HepG2 (cell line): ENCODE measurements around the gene CNPPD1. TPM values are rescaled to one million over a fixed set of nuclear protein-coding genes. Genes with fewer than 3 reads are reported as not detected.

Experiments used
- AGO1 ChIP-seq: fragments of 200-400 bp; formaldehyde crosslinking; IDR thresholded peaks from 2 replicates; pipeline ENCODE4 v1.6.1; 2017; ENCODE audit warnings: mild to moderate bottlenecking, low read depth, low read length, moderate library complexity; ENCODE audit not compliant: poor library complexity, severe bottlenecking
- BRCA1 ChIP-seq: sonication (generic); formaldehyde crosslinking; IDR thresholded peaks from 2 replicates; pipeline ENCODE4 v1.4.0; 2020; ENCODE audit warnings: missing genetic modification reagents
- CEBPG ChIP-seq: IDR thresholded peaks from 2 replicates; pipeline ENCODE4 v1.6.1; 2016
- CTCF ChIP-seq: sonication (generic); formaldehyde crosslinking; IDR thresholded peaks from 2 replicates; pipeline ENCODE4 v1.5.0; 2020; ENCODE audit warnings: mild to moderate bottlenecking, missing genetic modification reagents, moderate library complexity
- DMAP1 ChIP-seq: IDR thresholded peaks from 2 replicates; pipeline ENCODE4 v1.6.1; 2016
- GATAD2A ChIP-seq: IDR thresholded peaks from 2 replicates; pipeline ENCODE4 v1.6.1; 2016
- GPBP1L1 ChIP-seq: sonication (generic); formaldehyde crosslinking; IDR thresholded peaks from 2 replicates; pipeline ENCODE4 v1.5.0; 2020; ENCODE audit warnings: mild to moderate bottlenecking, missing genetic modification reagents
- HNF4A ChIP-seq: sonication (generic); formaldehyde crosslinking; IDR thresholded peaks from 2 replicates; pipeline ENCODE4 v1.4.0; 2020; ENCODE audit warnings: missing genetic modification reagents
- HOXA9 ChIP-seq: sonication (generic); formaldehyde crosslinking; IDR thresholded peaks from 2 replicates; pipeline ENCODE4 v1.8.1; 2022; ENCODE audit warnings: missing genetic modification reagents, mild to moderate bottlenecking, moderate library complexity, borderline replicate concordance
- LBX2 ChIP-seq: sonication (generic); formaldehyde crosslinking; IDR thresholded peaks from 2 replicates; pipeline ENCODE4 v1.5.0; 2020; ENCODE audit warnings: missing genetic modification reagents, mild to moderate bottlenecking, borderline replicate concordance
- MAZ ChIP-seq, 2 experiments: sonication (generic) in 1 of 2; formaldehyde crosslinking in 1 of 2; IDR thresholded peaks; 2 replicates each; pipeline versions ENCODE4 v1.5.0 to v1.6.1; 2012 to 2020; ENCODE audit warnings: low read depth in 2 of 2, mild to moderate bottlenecking in 2 of 2, borderline replicate concordance in 1 of 2, improper control_type of control experiment in 1 of 2, low read length in 1 of 2, missing genetic modification reagents in 1 of 2, moderate library complexity in 1 of 2
- MED1 ChIP-seq: sonication (generic); formaldehyde crosslinking; IDR thresholded peaks from 2 replicates; pipeline ENCODE4 v1.4.0; 2020; ENCODE audit warnings: missing genetic modification reagents
- SRSF9 ChIP-seq: fragments of 200-400 bp; formaldehyde crosslinking; IDR thresholded peaks from 2 replicates; pipeline ENCODE4 v1.6.1; 2018; ENCODE audit warnings: borderline replicate concordance, mild to moderate bottlenecking, low read depth, low read length; ENCODE audit not compliant: insufficient read depth, poor library complexity, severe bottlenecking
- STAG1 ChIP-seq: sonication (generic); formaldehyde crosslinking; IDR thresholded peaks from 2 replicates; pipeline ENCODE4 v1.4.0; 2020; ENCODE audit warnings: missing genetic modification reagents
- TOPORS ChIP-seq: sonication (generic); formaldehyde crosslinking; IDR thresholded peaks from 2 replicates; pipeline ENCODE4 v1.8.0; 2023; ENCODE audit warnings: mild to moderate bottlenecking, missing genetic modification reagents
- ZBTB1 ChIP-seq: sonication (generic); formaldehyde crosslinking; IDR thresholded peaks from 2 replicates; pipeline ENCODE4 v1.4.0; 2020; ENCODE audit warnings: missing genetic modification reagents, borderline replicate concordance
- ZNF7 ChIP-seq: IDR thresholded peaks from 2 replicates; pipeline ENCODE4 v1.6.1; 2016; ENCODE audit warnings: missing biosample characterization, missing genetic modification reagents
- ZSCAN5A ChIP-seq: sonication (generic); formaldehyde crosslinking; IDR thresholded peaks from 2 replicates; pipeline ENCODE4 v1.8.0; 2022; ENCODE audit warnings: mild to moderate bottlenecking, missing genetic modification reagents, borderline replicate concordance
- ZXDC ChIP-seq: sonication (generic); formaldehyde crosslinking; IDR thresholded peaks from 2 replicates; pipeline ENCODE4 v1.5.0; 2020; ENCODE audit warnings: mild to moderate bottlenecking, missing genetic modification reagents
- polyA plus RNA-seq, 8 experiments: library from polyadenylated mRNA; depleted of rRNA in 3 of 8; stranded (reverse) in 7 of 8; unstranded in 1 of 8; fragments of >200 nt; fragmentation: Illumina TruSeq in 4 of 8; extraction: Trizol in 4 of 8; gene quantifications; 2 replicates each; pipeline versions ENCODE4 v1.2.1 to v1.2.3, GENCODE V29; 2011 to 2016; ENCODE audit warnings: low read depth in 4 of 8, missing spikeins in 1 of 8, mixed read lengths in 1 of 8; ENCODE audit not compliant: insufficient read depth in 1 of 8
- total RNA-seq, 5 experiments: library from RNA; depleted of rRNA; stranded (reverse); fragments of >200 nt; fragmentation: Illumina TruSeq; extraction: Trizol; gene quantifications; 2 replicates each; pipeline ENCODE4 v1.2.3, GENCODE V29; 2016; ENCODE audit warnings: low read depth in 1 of 5

The CNPPD1 gene
- total and polyA plus RNA-seq, 2 of the 13 experiments (the other 11 are each of a cell fraction or from before 2014, with no cell fraction given): 35.5 to 49.4 TPM

GRCh38 chr2:219160186-219161017 lies 16.3 kb downstream of the CNPPD1 start, which contains the start of gene NHEJ1 (continued):
- TF ChIP-seq MED1 (CRISPR knock-in tag) (no peak; the same call in none of the 2 replicates), HNF4A (CRISPR knock-in tag) (peak; percentile 48; the same call in 1 of the 2 replicates), AGO1 (peak; percentile 78), MAZ (IDR thresholded peaks at IDR 0.05; ENCODE audit: borderline replicate concordance, low read depth, low read length) (peak; percentile 69), MAZ (CRISPR knock-in tag; IDR thresholded peaks at IDR 0.05; ENCODE audit: low read depth) (peak; percentile 95), ZXDC (CRISPR knock-in tag) (peak; percentile 56; the same call in 1 of the 2 replicates), ZNF7 (CRISPR knock-in tag) (0 out of 2 replicates have a peak, but pooled peaks have one; percentile 35), ZBTB1 (CRISPR knock-in tag) (no peak), ZSCAN5A (CRISPR knock-in tag) (peak; percentile 86; the same call in 1 of the 2 replicates), HOXA9 (CRISPR knock-in tag) (peak; percentile 76; the same call in 1 of the 2 replicates), GATAD2A (CRISPR knock-in tag) (no peak; the same call in 1 of the 2 replicates), SRSF9 (no peak), GPBP1L1 (no peak), DMAP1 (CRISPR knock-in tag) (peak; percentile 93), CTCF (peak; percentile 96), TOPORS (CRISPR knock-in tag) (peak; percentile 89; the same call in 1 of the 2 replicates), BRCA1 (CRISPR knock-in tag) (peak; percentile 89), CEBPG (CRISPR knock-in tag) (no peak), LBX2 (CRISPR knock-in tag) (peak; percentile 97; the same call in 1 of the 2 replicates), STAG1 (peak; percentile 95)
